GM10266 (cell line): ENCODE results near the gene SRCAP.

Source experiments
- DNase-seq: peaks from one replicate; pipeline ENCODE4 v3.0.0; 2012; ENCODE audit errors: extremely low spot score
- CTCF ChIP-seq: IDR thresholded peaks from 2 replicates; pipeline ENCODE4 v1.5.1; 2012; ENCODE audit warnings: mild to moderate bottlenecking, low read depth; ENCODE audit not compliant: control insufficient read depth, insufficient read depth; ENCODE audit errors: missing control alignments

The SRCAP gene

DNA sequence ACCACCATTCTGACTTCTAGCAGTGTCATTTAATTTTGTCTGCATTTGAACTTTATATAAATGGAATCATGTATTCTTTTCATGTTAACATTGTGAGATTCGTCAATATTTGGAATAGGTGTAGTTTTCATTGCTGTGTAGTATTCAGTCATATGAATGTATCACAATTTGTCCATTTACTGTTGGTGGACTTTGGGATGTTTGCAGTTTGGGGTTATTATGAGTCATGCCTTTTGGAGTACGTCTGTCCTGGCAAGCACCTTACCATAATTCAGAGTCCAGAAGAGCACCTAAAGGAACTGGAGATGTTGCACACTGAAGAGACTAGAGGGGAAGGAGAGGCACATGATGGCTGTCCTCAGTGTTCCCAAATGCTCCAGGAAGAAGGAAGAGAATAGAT, 46.1 kb downstream of the SRCAP start:
- TF ChIP-seq CTCF: no peak

DNA sequence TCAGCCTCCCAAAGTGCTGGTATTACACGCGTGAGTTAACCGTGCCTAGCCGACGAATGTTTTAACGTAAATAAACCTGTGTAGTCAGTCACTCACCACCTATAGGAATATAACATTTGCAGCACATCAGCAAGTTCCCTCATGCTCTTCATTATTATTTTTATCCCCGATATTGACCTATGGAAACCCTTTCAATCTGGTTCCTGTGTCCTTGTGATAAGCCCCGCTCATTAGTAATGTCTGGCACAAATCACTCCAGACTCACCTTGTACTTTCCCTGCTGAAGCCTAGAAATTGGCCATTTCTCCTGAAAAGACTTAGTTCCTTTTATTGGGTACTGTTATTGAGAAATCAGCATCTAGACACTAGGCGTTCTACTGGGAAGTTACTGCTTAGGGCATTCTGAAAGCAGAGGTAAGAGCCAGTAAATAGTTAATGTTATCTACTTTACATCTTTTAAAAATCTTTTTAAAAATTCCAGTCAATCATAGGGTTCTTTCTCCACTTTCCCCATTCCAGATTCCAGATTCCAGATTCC, 47.7 kb downstream of the SRCAP start:
- no peak for DNase-seq
- TF ChIP-seq CTCF: no peak

More for the DNA sequence above, 46.1 kb downstream of the SRCAP start:
- no peak for DNase-seq

- DNase-seq: no peak
- no peak for TF ChIP-seq CTCF
These were observed 48.4 kb downstream of the SRCAP start for GRCh38 chr16:30747331-30747730.

DNA sequence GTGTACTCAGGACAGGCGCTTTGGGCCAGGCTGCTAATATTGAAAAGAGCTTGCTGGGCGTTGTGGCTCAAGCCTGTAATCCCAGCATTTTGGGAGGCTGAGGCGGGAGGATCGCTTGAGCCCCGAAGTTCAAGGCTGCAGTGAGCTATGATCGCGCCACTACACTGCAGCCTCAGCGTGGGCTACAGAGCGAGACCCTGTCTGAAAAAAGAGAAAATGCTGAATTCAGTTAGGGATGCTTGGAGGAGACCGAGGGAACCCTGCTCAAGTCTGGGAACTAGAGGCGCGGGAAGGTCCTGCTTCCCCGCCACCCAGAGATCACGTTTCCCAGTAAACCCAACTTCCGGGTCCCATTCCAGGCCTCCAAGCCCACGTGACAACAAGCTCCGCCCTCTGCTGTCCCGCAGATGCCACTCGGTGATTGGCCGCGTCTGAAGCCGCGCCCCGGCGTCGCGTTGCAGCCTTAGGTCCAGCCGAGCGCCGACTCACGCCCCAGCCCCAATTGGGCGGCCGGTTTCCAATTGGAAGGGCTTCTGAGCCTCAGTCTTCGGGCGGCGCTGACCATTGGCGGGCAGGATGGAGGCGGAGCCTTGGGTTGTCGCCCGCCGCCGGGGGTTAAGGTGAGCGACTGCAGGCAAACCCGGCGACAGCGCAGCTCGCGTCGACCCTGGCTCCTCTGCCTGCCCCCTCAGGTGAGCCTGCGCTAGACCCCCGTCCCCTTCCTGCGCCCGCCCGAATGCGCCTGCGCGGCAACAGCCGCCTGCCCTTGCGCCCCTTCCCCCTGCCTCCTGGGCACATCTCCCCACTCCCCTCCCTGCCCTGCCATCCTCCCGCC, 49.0 kb downstream of the SRCAP start, which contains the start of gene PHKG2:
Gene PHKG2, plus strand, starts transcription at position 627 of the 835 bp plus-strand sequence. CDS start 396 bp downstream, outside the sequence.
- no peak for TF ChIP-seq CTCF
- peak; percentile 98 for DNase-seq

GRCh38 chr16:30748634-30749445, 49.9 kb downstream of the SRCAP start:
- no peak for TF ChIP-seq CTCF
- DNase-seq: peak; percentile 64

- no peak for TF ChIP-seq CTCF
- DNase-seq: no peak
These were observed 51.2 kb downstream of the SRCAP start for GRCh38 chr16:30750201-30750600.
